SKM-1 treated with dmso at 0.1 percent for 144 hours (cell line): ENCODE results near the gene FPR1.
A peak's percentile ranks its signal among the peaks of the same experiment; 100 is the strongest.
"Not testable (repeated sequence)": the region's sequence is repeated elsewhere in the genome, so short reads cannot be mapped to it uniquely, and the experiment has no call there.

Experiments
- DNase-seq: peaks from one replicate; lab custom pipeline; 2025; ENCODE audit not compliant: unreplicated experiment; lab: John Stamatoyannopoulos, UW

Gene FPR1

DNA sequence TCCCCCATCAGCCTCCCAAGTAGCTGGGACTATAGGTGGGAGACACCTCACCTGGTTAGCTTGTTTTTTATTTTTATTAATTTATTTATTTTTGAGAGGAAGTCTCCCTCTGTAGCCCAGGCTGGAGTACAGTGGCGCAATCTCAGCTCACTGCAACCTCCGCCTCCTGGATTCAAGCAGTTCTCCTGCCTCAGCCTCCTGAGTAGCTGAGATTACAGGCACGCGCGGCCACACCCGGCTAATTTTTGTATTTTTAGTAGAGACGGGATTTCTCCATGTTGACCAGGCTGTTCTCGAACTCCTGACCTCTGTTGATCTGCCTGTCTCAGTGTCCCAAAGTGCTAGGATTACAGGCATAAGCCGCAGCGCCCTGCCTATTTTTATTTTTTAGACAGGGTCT is 13.2 kb downstream of the FPR1 start:
- DNase-seq, result not testable (repeated sequence)

DNA sequence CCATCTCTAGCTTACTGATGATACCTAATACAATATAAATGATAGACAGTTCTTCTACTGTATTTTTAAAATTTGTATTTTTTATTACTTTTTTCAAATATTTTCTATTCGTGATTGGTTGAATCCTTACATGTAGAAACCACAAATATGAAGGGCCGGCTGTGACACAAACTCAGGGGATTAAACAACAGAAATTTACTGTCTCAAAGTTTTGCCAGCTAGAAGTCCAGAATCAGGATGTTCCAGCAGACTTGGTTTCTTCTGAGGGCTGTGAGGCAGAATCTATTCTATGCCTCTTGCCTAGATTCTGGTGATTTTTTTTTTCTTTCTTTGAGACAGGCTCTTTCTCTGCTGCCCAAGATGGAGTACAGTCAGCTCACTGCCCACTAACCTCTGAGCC is 13.8 kb downstream of the FPR1 start:
- no peak for DNase-seq

DNA sequence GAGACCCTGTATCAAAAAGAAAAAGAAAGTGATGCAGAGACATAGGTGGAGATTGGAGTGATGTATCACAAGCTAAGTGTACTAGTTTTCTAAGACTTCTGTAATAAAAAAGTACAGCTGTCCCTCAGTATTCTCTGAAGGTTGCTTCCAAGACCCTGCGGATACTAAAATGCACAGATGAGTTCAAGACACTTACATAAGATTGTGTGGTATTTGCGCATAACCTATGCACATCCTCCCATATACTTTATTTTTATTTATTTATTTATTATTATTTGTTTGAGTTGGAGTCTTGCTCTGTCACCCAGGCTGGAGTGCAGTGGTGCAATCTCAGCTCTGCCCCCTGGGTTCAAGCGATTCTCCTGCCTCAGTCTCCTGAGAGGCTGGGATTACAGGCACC is 14.3 kb downstream of the FPR1 start:
- no peak for DNase-seq

DNA sequence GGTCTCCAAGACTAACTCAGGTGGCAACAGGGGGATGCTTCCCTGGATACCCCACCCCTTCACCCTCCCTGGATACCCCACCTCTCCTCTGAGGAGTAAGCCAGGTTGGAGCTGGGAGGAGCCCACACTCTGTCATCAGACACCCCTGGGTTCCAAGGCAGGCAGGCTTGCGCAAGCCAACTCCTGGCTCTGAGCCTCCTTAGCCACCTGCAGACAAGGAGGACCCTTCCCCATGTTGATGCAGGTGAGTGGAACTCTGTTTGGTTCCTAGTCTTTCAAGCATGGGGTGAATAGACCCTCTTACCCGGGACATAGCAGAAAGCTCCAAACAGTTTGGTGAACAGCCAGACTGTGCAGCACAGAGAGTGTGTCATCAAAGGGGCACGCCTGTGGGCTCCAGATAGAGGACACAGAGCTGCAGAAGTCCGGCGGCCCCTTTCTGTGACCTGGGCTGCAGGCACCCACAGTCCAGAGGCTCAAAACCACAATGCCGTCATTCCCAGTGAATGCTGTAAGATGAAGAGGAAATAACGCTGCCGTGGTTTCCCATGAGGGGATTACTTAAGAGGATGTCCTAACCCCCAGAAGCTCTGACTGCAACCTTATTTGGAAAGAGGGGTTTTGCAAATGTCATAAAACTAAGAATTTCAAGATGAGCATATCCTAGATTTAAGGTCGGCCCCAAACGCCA is 15.8 kb downstream of the FPR1 start:
- peak; percentile 78 for DNase-seq

DNA sequence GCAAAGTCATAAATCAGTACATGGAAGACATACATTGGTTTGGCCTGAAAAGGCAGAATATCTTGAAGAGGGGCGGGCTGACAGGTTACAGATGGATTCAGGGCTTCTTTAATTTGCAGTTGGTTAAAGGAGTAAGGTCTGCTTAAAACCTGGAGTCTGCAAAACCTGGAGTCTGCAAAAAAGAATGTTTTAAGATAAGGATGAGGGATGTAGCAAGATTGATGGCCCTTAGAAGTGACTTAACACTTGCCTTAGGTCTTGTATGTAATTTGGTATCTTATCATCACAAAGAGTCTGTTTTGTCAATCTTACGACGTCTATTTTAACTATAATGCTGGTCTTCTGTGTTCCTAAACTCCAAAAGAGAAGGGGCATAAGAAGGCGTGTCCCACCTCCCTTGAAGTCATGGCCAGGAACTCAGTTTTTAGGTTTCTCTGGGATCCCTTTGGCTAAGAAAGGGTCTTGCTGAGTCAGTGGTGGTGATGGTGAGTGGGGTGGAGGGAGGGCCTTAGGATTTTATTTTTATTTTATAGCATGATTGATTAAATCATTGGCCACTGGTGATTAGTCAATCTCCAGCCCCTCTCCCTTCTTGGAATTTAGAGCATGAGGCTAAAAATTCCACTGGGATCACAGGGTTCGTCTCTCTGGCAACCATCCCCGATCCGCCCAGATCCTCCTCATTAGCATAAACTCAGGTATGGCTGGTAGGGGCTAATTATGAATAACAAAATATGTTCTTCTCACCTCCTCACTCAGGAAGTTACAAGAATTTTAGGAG is 17.7 kb downstream of the FPR1 start:
- DNase-seq, result no peak

DNA sequence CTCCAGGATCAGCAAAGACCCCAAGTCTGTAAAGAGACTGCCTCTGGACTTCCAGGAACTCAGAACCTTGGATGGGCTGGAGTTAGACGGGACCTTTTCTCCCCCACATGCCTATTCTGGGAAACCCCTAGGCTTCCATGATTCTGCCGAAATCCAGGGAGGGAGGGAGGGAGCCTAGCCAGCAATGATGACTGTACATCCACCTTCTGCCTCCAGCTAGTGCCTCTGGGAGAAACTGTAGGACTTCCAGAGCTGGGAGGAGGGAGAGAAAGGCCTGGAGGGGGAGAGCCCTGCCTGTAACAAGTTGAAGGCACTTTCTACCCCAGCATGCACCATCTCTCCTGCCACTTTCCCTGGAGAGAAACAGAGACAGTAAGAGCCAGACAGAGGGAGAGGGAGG is 21.9 kb downstream of the FPR1 start:
- DNase-seq, result no peak

DNA sequence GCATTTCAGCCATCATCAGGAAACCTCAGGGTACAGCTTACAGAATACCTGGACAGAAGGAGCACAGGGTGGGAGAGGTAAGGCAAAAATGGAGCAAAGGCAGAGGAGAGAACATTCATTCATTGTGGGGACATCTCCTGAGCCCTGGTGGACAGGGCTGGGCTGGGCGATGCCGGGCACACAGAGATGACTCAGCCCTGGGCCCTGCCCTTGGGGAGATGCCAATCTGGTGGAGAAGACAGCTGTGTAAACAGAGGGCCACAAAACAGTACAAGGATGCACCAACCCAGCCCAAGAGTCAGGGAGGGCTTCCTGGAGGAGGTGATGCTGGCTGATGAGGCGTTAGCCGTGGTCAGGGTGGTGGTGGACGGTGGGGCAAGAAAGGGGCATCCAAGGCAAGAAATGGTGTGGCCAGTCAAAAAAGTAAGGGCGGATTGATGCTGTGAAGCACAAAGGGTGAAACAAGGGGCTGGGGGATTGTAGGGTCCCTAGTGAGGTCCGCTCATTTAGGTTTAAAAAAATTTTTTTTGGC is 24.3 kb downstream of the FPR1 start:
- no peak for DNase-seq

DNA sequence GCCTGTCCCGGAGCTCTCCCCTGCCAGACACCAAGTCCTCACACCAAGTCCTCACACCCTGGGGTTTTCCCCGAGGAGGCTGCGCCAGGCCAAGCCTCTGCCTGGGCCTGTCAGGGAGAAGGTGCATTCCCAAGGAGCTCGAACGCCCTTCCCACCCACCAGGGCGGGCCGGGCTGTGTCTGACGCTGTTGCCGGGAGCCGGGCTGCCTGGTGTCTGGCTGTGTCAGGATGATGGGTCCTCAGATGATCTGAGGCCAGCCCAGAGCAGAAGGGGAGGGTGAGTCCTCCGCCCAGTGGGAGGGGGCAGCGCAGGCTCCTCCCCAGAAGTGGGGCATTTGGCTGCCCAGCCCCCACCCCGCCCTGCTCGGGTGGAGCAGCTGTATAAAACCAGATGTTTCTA is 25.6 kb downstream of the FPR1 start:
- DNase-seq, result no peak

DNA sequence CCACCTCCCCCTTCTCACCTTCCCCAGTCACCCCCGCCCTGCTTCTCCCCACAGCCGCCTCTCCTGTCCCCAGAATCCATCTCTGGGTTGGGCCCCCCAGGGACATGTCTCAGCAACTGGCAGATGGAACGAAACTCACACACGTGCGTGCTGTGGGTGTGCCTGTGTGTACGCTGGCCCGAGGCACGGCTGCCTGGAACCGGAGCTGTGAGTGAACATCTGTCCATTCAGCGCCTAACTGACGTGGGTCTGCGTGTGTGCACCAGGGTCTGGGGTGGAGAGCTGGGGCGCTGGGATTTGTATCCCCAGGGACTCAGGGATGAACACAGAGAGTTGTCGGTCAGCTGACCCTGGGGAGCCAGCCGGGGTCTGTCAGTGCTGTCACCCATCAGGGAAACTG is 27.1 kb downstream of the FPR1 start:
- DNase-seq, result no peak

DNA sequence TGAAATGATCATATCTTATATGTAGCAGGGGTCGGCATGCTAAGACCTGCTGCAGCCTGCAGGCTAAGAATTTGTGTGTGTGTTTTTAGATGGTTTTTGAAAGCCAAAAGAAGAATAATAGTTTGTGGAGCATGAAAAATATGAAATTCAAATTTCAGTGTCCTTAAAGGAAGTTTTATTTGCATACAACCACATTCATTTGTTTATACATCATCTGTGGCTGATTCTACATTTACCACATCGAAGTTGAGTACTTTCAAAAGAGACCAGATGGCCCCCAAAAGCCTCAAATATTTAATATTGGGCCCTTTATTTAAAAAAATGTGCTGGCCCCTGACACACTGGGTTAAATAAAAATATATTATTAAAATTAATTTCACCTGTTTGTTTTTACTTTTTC is 29.2 kb downstream of the FPR1 start:
- DNase-seq, result no peak

DNA sequence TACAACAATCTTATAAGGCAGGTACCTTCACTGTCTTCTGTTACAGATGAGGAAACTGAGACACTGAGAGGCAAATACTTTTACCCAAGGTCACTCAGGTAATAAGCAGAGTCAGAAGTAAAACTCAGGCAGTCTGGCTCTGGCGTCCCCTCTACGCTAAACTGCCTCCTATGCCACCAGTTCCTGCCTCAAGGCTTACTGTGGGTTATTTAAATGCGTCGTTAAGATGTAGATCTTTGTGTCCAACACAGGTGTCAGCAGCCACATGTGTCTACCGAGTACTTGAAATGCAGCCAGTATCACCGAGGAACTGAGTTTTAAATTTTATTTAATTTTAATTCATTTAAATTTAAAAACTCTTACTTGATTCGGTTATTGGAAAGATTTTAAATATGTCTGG is 29.8 kb downstream of the FPR1 start:
- DNase-seq, result no peak

DNA sequence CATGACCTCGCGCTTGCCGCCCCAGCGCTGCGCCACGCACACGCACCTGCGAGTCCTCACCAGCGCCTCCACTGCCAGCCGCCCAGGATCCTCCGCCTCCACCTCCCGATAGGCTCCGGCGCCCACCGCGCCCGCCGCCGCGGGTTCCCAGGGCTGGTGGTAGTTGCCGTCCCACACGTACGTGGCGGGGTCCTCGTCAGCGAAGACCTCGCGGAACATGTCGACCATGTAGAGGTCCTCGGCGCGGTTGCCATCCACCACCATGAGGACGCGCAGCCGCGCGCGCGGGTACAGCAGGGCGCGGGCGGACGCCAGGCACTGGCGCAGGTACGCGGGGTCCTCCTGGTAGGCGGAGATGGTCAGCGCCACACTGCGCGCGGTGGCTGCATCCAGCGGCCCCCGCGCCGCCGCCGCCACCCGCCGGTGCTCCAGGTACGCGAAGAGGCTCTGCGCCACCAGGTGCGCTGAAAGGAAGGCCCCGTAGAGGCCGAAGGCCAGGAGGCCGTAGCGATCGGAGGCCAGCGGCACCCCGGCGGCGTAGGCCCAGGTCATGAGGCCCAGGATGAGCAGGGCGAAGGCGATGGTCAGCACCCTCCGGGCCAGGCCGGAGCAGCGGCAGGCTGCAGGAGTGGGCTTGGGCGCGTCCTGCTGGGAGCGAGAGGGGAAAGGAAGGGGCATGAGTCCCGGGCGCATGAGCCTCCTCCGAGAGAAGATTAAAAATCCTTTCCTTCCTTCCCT is 32.3 kb downstream of the FPR1 start:
- DNase-seq, result no peak

DNA sequence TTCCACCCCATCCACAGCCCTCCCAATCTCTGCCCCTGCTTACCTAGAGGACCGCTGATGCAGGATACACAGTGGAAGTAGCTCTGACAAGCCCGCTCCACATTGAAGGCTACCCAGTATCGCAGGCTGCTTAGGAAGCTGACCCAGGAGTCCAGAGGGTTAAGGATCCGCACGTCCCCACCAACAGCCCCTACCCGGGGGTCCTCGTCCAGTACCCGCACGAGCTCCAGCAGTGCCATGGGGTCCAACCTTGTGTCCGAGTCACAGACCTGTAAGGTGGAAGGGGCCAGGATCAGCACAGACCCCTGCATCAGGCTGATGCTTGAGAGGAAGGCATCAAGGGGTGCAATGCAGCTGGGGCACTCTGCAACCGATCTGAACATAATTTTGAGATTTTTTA is 34.8 kb downstream of the FPR1 start:
- DNase-seq, result no peak

DNA sequence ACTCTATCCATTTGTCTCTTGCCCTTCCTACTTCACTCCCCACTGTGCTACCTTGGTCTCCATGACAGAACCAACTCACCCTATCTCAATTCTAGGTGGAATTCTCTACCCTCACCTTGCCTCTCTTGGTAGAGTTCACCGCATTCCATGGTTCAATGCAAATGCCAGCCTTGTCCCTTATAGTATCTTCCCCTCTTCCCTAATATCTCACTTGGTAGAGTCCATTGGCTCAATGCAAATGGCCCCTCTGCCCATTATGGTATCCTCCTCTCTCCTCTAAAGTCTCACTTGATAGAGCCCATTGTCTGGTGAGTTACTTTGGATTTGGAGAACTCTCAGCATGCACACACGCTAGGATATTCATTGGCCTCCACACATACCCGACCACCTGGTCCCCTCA is 35.8 kb downstream of the FPR1 start:
- DNase-seq, result no peak

DNA sequence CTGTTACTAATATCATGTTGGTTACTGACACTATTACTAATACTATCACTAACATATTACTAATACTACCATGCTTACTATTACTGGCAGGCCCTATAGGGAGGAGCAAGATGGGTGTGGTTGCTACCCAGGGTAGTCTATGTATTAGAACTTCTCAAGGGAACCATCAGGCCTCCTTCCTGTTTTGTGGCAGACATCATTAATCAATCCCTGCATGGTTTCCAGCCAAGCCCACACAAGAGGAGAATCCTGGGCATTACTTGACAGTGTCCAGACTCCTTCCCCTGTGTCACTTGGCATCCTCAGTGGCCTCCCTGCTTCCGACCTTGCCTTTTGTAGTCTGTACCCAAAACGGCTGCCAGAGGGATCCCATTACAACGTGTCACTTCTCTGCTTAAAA is 36.8 kb downstream of the FPR1 start:
- no peak for DNase-seq

DNA sequence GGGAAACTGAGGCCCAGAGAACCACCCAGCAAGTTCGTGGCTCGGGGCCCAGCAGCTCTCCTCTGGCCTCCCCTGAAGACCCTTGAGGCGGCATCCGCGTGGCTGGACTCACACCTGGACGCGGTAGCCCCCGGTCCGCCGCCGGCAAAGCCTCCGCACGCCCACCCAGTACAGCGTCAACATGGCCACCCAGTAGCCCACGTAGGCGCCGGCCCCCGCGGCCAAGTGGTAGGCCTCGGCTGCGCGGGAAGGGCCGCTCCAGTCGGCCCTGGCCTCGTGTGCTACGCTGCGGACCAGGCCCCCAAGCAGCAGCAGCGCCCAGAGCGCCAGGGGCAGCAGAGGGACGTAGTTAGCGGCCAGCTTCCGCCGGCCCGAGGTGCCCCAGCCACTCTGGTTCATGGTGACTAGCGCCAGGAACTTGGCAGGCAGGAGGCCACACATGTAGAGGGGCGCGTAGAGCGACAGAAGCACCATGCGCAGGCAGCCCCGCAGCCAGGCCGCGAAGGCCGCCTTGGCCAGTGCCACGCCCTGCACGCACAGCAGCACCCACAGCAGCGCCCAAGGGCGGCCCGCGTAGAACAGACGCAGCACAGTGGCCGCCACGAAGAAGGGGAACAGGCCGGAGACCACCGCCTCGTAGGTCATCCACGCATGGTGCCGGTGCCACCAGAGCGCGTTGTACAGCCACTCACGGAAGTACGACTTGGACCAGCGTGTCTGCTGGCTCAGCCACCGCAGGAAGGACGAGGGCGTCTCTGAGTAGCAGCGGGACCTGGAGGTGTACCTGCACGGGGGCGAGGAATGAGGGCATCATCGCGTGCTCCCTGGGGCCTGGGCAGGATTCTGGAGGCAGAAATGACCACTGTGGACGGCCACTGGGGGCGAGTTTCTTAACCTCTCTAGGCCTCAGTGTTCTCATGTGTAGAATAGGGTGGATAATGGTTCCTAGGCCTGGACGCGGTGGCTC is 38.1 kb downstream of the FPR1 start:
- no peak for DNase-seq

DNA sequence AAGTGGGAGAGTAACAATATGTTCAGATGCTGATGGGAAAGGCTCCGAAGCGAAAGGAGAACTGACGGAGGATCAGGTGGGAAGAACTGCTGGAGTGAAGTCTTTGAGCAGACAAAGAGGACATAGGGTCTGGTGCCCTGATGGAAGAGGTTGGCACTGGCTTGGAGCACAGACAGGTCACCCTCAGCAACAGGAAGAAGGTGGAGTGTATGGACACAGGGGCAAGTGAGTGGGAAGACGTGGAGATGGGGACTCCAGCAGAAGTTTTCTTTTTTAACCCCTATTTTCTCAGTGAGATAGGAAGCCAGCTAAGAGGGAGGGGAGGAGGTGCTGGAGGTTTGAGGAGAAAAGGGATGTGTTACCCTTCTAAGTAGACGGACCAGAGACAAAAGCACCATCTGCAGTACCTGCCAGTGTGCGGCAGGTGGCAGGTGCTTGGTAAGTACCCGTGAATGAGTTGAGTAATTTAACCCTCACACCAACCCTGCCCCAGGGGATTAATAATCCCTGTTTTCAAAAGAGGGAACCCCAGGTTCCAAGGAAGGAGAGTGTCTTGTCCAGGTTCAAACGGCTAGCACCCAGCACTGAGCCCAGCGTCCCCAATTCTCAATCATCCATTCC is 39.1 kb downstream of the FPR1 start:
- no peak for DNase-seq

DNA sequence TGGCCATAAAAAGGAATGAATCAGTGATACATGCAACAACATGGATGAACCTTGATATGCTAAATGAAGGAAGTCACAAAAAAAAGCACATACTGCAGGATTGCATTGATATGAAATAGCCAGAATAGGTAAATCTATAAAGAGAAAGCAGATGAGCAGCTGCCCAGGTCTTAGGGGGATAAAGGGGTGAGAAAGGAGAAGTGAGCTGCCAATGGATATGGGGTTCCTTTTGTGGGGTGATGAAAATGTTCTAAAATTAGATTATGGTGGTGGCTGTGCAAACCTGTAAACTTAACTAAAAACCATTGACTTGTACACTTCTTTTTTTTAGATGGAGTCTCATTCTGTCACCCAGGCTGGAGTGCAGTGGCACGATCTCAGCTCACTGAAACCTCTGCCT is 40.0 kb downstream of the FPR1 start:
- DNase-seq, result no peak

DNA sequence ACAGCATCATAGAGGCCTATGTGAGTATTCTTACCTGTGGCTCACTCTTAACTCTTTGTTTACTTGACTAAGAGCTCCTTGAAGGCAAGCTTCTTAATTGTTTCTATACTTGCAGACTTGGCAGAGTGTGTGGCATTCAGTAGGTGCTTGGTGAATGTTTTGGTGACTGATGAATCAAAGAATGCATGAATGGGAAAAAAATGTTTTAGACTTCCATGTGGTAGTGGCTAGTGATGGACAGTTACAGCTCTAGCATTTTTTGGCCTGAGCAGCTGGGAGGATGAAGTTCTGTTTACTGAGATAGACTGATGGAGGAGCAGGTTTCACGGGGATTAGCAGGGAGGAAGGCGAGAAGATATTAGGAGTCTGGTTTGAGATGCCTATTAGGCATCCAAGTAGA is 41.5 kb downstream of the FPR1 start:
- DNase-seq, result no peak

DNA sequence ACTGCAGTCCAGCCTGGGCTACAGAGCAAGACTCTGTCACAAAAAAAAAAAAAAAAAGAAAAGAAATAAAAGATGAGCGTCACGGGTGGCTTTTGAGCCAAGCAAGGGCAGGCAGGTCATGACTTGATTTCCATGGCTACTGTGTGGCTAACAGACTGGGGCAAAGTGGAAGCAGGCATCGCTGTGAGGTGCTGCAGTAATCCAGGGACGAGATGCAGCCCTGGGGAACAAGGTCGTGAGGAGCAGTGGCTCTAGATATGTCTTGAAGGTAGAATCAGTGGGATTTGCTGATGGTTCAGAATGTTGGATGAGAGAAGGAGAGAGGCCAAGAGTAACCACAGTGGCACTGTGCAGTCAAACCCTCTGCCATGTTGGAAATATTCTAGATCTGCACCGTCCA is 42.1 kb downstream of the FPR1 start:
- DNase-seq, result no peak
